Fibroblast of skin of abdomen (primary cell): ENCODE data around the gene AGPAT3.

Experiments
- DNase-seq: peaks from one replicate; pipeline ENCODE4 v3.0.0-alpha.2; 2013

AGPAT3 gene

GRCh38 chr21:43865540-43866259 is 677 bp downstream of the AGPAT3 start:
- no peak for DNase-seq

- DNase-seq: peak; percentile 58
Observed at GRCh38 chr21:43866260-43866629, 1.2 kb downstream of the AGPAT3 start.

- DNase-seq: no peak
Observed at GRCh38 chr21:43866659-43867331, 1.8 kb downstream of the AGPAT3 start.

DNA sequence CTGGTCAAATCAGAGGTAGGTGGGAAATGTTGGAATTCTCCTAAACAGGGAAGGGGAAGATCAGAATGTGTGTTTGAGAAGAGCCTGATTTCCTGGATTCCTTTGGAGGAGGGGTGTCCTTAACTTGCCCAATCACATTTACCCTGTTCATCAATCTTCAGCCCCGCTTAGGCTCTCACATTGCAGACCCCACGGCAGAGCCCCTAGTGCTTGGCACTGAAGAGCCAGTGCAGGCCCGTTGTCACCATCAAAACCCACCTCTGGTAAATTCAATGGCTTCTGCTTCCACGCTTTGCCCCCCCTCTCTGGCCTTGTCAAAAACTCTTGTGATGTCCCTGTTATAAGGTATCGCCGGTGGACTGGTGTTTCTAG is 2.3 kb downstream of the AGPAT3 start:
- DNase-seq: no peak

DNA sequence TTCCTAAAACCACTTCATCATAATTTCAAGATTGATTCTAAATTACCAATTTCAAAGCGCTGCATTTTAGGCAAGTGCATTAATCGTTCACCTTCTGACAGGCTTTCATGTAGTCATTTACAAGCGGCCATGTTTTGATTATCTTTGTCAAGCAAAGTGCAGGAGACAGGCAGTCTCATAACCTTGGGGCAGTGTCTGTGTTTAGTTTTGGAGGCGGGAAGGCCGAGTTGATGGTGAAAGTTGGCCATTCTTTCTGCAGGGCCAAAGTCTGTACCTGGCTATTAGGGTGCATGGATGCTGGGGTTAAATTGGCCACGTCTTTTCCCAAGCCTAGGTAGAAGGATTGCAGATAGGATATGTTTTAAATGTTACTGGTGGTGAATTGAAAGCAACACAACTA is 2.9 kb downstream of the AGPAT3 start:
- no peak for DNase-seq

GRCh38 chr21:43868461-43868860 is 3.4 kb downstream of the AGPAT3 start:
- no peak for DNase-seq

GRCh38 chr21:43869486-43870325 is 4.7 kb downstream of the AGPAT3 start:
- no peak for DNase-seq

DNA sequence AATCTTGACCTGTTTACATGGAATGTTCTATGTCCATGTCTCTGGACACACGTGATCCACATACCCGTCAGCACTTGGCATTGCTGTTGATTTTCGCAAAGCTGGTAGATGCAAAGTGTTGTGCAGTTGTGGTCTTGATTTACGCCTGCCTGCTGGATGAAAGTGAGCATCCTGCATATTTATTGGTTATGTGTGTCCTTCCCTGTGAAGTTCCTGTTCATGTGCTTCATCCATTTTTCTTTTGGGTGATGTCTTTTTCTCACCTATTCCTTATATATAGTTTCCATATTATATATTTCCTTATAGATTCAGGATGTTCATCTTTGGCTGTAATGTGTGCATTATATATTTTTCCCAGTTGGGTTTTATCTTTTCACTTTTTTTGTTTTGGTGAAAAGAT is 6.5 kb downstream of the AGPAT3 start:
- DNase-seq: no peak

DNA sequence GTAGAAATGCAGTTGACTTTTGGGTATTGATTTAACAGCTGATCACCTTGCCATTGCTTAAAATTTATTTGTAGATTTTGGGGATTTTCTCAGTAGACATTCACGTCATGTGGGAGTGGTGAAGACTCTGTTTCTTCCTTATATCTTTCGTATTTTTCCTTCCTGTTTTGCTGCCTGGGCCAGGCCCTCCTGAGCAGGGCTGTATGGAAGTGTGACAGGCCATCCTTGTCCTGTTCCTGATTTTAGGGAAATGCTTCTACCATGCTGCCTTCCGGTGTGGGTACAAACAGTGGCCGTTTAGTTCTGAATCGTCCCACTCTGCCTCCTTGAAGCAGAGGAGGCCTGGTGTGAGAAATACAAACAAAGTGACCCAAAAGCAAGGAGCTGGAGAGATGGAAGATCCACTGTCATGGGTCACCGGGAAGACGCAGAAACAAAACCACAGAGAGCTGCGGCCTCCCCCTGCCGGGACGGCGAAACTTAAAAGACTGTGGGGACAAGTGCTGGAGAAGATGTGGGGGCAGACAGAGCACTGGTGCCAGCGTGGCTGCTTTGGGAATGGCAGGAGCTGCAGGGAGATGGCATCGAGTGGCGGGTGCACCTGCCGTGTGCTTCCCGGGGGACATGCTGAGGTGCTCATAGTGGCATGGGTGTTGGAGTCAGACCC is 7.6 kb downstream of the AGPAT3 start:
- DNase-seq: no peak

DNA sequence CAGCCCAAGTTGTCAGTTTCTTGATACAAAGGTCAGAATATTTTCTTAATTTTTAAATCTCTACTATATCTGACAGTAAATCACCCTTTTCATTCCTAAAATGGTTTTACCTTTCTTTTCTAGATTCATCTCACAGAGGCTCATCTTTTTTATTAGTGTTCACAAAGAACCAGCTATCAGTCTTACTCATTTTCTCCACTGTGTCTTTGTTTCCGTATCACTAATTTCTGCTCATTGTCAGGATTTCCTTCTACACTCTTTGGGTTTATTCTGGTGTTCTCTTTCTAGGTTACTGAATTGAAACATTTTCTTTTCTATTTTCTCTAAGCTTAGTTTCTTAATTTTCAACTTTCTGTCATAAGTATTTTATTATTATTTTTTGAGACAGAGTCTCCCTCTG is 8.7 kb downstream of the AGPAT3 start:
- DNase-seq: no peak

DNA sequence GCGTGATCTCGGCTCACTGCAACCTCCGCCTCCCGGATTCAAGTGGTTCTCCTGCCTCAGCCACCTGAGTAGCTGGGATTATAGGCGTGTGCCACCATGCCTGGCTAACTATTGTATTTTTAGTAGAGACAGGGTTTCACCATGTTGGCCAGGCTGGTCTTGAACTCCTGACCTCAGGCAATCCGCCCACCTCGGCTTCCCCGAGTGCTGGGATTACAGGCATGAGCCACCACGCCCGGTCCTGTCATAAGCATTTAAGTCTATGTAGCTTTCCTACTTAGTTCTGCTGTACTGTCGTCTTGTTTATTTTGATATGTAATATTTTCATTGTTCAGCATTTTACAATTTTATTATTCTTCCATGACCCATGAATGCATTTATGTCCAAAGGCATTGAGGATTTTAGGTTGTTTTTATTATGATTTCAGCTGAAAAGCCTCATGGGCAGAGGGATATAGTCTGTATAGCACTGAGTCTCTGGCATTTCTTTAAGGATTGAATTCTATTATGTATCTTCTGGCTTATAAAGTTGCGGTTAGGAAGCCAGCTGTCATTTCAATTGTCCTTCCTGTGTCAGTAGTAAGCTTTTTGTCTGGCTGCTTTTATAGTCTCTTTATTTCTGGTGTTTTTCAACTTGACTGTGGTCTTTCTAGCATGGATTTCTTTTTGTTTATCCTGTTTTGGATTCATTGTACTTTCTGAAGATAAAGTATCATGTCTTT is 9.2 kb downstream of the AGPAT3 start:
- no peak for DNase-seq

DNA sequence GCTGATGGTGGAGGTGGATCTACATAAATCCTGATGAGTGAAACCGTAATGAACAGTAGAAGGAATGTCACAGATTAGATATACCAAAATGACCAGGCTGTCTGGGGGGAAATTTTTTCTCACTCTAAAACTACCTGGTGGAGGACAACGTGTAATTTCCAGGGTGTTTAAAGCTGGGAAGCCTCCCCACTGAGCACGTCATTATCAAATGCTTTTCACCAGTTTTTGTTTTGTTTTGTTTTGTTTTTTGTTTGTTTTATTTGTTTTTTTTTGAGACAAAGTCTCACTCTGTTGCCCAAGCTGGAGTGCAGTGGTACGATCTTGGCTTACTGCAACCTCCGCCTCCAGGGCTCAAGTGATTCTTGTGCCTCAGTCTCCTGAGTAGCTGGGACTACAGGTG is 11.6 kb downstream of the AGPAT3 start:
- no peak for DNase-seq

- DNase-seq: no peak
Observed at GRCh38 chr21:43877936-43878575, 13.0 kb downstream of the AGPAT3 start.

- no peak for DNase-seq
Observed at GRCh38 chr21:43879348-43880110, 14.5 kb downstream of the AGPAT3 start.

GRCh38 chr21:43880111-43880985 is 15.3 kb downstream of the AGPAT3 start:
- DNase-seq: no peak

DNA sequence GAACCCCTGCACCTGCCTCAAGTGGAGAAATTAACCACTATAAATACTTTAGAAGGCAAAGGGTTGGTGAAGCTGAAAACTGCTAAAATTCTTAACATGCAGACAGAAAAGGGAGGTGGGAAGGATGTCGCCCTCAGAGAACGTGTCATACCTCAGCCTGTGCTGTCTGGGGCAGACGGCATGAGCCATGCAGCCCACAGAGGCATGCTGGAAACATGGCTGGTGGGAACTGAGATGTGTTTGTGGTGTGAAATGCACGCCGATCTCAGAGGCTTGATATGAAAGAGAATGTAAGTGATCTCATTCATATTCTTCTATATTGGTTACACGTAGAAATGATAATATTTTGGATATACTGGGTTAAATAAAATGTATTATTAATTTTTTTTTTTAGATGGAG is 16.3 kb downstream of the AGPAT3 start:
- DNase-seq: no peak

- no peak for DNase-seq
Observed at GRCh38 chr21:43881935-43882334, 16.9 kb downstream of the AGPAT3 start.

DNA sequence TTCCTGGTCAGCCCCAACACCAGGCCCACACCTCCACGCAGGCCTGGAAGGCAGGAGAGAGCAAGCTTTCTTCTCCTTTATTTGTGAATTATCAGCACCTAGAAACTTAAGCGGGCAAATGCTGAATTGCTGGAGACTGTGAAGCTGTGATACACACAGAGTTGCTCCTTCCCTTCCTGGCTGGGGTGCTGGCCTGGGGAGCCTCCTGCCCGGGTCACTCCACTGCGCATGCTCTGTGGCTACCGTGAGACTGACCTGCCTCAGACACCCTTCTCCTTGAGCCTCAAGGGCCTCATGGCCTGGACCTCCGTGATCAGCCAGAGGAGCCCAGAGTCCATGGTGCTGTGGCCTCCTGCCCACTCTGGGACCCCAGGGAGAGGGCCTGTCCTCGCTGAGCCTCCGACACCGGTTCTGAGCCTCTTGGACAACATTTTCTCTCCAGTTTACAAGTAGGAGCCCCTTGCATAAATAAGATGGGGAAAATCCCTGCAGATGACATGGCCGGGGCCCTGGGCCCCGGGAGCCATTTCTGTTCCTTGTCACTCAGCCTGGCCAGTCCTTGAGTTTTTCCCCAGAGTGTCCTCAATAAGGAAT is 18.0 kb downstream of the AGPAT3 start:
- no peak for DNase-seq

DNA sequence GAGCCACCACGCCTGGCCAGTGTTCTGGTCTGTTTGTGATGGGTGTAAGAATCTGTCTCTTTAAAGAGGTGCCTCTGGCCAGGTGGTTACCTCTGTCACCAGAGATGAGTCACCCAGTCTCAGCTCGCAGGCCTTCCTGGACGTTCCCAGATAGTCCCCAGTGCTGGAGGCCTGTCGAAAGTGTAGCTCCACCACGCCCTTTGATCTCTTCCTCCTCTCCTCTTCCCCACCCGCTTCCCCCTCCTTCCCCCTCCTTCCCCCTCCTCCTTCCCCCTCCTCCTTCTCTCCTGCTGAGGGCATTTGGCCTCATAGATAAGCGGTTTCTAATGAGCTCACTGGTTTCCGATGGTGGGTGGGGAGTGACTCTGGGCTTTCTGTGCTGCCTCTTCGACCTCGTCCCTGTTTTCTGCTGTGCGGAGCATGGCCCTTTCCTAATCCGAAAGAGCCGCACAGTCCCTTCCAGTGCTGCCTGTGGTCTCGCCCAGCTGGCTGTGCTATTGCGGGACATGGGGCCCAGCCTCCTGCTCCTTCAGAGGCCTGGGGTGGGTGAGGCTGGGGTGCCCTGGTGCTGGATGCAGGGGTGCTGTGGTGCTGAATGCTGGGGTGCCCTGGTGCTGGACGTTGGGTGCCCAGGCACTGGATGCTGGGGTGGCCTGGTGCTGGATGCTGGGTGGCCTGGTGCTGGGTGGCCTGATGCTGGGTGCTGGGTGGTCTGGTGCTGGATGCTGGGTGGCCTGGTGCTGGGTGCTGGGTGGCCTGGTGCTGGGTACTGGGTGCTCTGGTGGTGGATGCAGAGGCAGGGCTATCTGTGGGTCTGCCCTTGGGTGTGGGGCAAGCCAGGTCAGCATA is 19.2 kb downstream of the AGPAT3 start:
- no peak for DNase-seq
